Pancreas (tissue), 10 donors: ENCODE measurements around the gene CCNT2. TPM values are rescaled to one million over a fixed set of nuclear protein-coding genes. Genes with fewer than 3 reads are reported as not detected.

ENCODE experiments used
- ATAC-seq, 4 donors: fragments of 200-7000 bp; cut with Tn5 transposase; one replicate each; pipeline versions ENCODE4 v1.8.0 to v1.9.1; 2020; ENCODE audit warnings: mild to moderate bottlenecking in 4 of 4, moderate library complexity in 4 of 4
- DNase-seq, 6 donors: peaks; one replicate each; pipeline ENCODE4 v3.0.0-alpha.2; 2020
- FAIRE-seq: peaks from 2 replicates; lab custom pipeline; 2012; peaks lifted over from hg19 to GRCh38; lab: Jason Lieb, UNC
- H3K27ac ChIP-seq, 4 donors: fragments of 200-600 bp; sonication (generic); 1 replicate in 3 of 4; 2 replicates in 1 of 4; pipeline versions ENCODE4 v1.5.0 to v1.8.0; 2020
- H3K27me3 ChIP-seq, 4 donors: fragments of 200-600 bp; one replicate each; pipeline ENCODE4 v1.8.0; 2021
- H3K36me3 ChIP-seq, 3 donors: fragments of 200-600 bp; sonication (generic) in 1 of 3; one replicate each; pipeline versions ENCODE4 v1.5.0 to v1.8.0; 2020 to 2021
- H3K4me1 ChIP-seq, 3 donors: fragments of 200-600 bp; one replicate each; pipeline ENCODE4 v1.8.0; 2021
- H3K4me3 ChIP-seq, 4 donors: fragments of 200-600 bp; sonication (generic) in 2 of 4; one replicate each; pipeline versions ENCODE4 v1.5.0 to v1.8.0; 2020 to 2021
- H3K9me3 ChIP-seq, 4 donors: fragments of 200-600 bp; one replicate each; pipeline ENCODE4 v1.8.0; 2021
- WGBS, 2 donors: extraction: QIAGEN DNeasy Blood & Tissue Kit; methylation state at CpG; one replicate each; pipeline ENCODE4 v1.1.7; 2013; 5-methylcytosine and 5-hydroxymethylcytosine counted together
- intact Hi-C, 3 donors: fragments of 100-400 bp; cut with DNase I; formaldehyde crosslinking; loops; one replicate each; pipeline versions ENCODE4 v1.11.1 to v1.14.2; 2022
- polyA plus RNA-seq, 2 donors: library from polyadenylated mRNA; stranded (reverse); fragments of 200-250 nt; gene quantifications; one replicate each; pipeline ENCODE4 v1.2.3, GENCODE V29; 2013
- total RNA-seq, 6 donors: library from RNA; stranded (reverse); fragmentation: NEBNext Ultra II Directional in 4 of 6; extraction: Animal tissue kit (Norgen Biotek cat#: 25700) in 4 of 6; gene quantifications; one replicate each; pipeline versions ENCODE4 v1.2.1 to v1.2.4, GENCODE V29; 2021 to 2023
- TF ChIP-seq, protein P1 (sequence below), 4 donors: fragments of 200-600 bp; sonication (generic) in 3 of 4; IDR thresholded peaks; one replicate each; pipeline versions ENCODE4 v1.5.0 to v1.8.0; 2021; ENCODE audit warnings: antibody characterized with exemption in 4 of 4
- donor health status: healthy with polysubstance abuse.
- donor health status: DM: no; HTN: no; CAD: no; lungs with moderate emphysema.
- donor health status: DM: no; HTN: no; CAD: no.
- donor health status: control.
- donor health status: control.
- donor health status: Bipolar disorder and iron deficiency.
- donor health status: DM: yes; HTN: yes; CAD: no.
- donor health status: DM: no; HTN: no; CAD: no.
- donor health status: DM: no; HTN: no; CAD: no.
- donor health status: DM: yes; HTN: yes; CAD: no.

The CCNT2 gene
- total and polyA plus RNA-seq, 8 donors, result 10.9 to 32.6 (median 20.8) TPM

DNA sequence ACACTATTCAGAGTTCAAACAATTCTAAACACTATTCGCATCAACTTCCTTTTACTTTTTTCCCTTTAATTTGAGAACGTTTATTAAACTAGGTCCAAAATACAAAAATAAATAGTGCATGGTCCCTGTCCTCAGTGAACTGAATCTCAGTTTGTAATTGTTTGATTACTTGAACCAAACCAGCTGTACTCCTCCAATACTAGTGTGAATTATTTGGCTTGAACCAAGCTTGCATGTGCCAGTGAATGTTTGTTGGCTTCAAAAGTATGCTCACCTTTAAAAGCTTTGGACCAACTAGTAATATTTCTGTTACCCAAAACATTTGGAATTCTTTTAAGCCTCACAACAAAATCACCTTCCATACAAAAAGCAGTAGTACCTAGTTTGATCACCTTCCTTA, 15.5 kb downstream of the CCNT2 start:
- Histone ChIP-seq H3K36me3 (no peaks in the 10 kb centered on the region), H3K4me3 (no peak overlapping the region), H3K4me1 (peaks cover 73 to 84% (median 76%) of the 10 kb centered on the region in 3 donors), H3K9me3 (no peaks in the 10 kb centered on the region), H3K27me3 (no peaks in the 10 kb centered on the region), H3K27ac (peak overlapping the region in 3 of 4 donors; percentile 25 to 78 (median 75))
- ATAC-seq (peak in 3 of 4 donors; percentile 16 to 29 (median 25)), DNase-seq (no peak), FAIRE-seq (no peak)
- intact Hi-C loops, result no loop called here
- TF ChIP-seq, protein P1, sequence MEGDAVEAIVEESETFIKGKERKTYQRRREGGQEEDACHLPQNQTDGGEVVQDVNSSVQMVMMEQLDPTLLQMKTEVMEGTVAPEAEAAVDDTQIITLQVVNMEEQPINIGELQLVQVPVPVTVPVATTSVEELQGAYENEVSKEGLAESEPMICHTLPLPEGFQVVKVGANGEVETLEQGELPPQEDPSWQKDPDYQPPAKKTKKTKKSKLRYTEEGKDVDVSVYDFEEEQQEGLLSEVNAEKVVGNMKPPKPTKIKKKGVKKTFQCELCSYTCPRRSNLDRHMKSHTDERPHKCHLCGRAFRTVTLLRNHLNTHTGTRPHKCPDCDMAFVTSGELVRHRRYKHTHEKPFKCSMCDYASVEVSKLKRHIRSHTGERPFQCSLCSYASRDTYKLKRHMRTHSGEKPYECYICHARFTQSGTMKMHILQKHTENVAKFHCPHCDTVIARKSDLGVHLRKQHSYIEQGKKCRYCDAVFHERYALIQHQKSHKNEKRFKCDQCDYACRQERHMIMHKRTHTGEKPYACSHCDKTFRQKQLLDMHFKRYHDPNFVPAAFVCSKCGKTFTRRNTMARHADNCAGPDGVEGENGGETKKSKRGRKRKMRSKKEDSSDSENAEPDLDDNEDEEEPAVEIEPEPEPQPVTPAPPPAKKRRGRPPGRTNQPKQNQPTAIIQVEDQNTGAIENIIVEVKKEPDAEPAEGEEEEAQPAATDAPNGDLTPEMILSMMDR (IDR thresholded peaks at IDR 0.05), result no peak
- 27 to 29% methylated on average over 2 of the region's 2 CpGs for WGBS, 2 donors

DNA sequence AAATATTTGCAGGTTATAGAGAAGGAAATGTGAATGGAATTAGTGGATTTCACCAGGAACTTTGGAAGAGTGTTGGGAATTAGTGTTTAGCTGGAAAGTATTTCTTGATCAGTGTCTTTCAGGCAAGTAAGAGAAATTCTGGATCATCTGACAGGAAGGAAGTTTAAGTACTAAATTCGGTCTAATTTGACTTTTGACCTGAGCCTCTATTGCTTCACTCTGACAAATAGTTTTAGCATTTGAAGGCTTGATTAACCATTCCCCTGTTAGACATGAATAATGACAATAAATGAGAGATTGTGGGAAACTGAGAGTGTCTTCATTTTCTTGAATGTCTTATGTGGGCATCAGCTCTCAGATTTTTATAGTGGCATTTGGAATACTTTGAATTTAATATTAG, 16.0 kb downstream of the CCNT2 start:
- DNase-seq, result no peak
- H3K27ac ChIP-seq, result peak overlapping the region; percentile 9 to 78 (median 50)
- H3K36me3 ChIP-seq, result no peaks in the 10 kb centered on the region
- intact Hi-C loops, result no loop called here
- TF ChIP-seq, protein P1 (IDR thresholded peaks at IDR 0.05), result no peak
- H3K9me3 ChIP-seq, result no peaks in the 10 kb centered on the region
- no peaks in the 10 kb centered on the region for H3K27me3 ChIP-seq
- no peak overlapping the region for H3K4me3 ChIP-seq
- no peak for FAIRE-seq
- H3K4me1 ChIP-seq, result peaks cover 73 to 84% (median 76%) of the 10 kb centered on the region in 3 donors
- ATAC-seq, result no peak
- WGBS, 2 donors, result 0% methylated on average over 1 of the region's 1 CpG

DNA sequence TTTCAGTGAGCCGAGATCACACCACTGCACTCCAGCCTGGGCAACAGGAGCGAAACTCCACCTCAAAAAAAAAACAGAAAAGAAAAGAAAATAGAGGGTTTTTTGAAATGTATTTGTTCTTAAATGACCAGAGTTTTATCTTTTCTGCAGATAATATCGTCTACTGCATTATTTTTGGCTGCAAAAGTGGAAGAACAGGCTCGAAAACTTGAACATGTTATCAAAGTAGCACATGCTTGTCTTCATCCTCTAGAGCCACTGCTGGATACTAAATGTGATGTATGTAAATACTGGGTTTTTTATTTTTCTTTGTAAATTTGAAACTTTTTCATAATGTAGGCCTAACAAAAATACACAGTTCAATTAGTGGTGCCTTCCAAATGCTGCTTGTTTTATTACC, 18.1 kb downstream of the CCNT2 start:
- no peak for FAIRE-seq

DNA sequence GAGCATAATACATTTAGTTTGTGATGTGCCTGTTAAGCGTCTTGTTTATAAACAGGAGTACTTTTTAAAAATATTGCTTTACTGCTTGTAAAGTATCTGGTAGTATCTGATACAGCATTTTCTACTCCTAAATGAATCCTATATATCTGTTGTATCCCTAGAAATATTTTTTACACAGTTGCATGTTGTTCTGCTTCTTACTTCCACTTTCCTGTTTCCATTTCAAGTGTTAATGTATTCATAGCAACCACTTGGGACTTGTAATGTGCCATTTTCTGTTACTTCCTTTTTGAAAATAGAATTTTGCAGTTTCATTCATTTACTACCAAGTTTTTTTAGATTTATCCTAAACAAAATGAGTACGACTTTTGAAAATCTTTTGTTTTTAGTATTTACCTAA, 24.9 kb downstream of the CCNT2 start:
- Histone ChIP-seq H3K4me3 (no peak overlapping the region), H3K9me3 (no peaks in the 10 kb centered on the region), H3K27me3 (no peaks in the 10 kb centered on the region), H3K36me3 (peaks cover 0 to 20% (median 5%) of the 10 kb centered on the region in 3 donors), H3K4me1 (peaks cover 2 to 20% (median 16%) of the 10 kb centered on the region in 3 donors), H3K27ac (no peak overlapping the region)
- 89 to 93% methylated on average over 2 of the region's 2 CpGs for WGBS, 2 donors
- DNase-seq, result no peak
- TF ChIP-seq, protein P1 (IDR thresholded peaks at IDR 0.05), result no peak
- peak in 1 of 4 donors; percentile 28 for ATAC-seq
- peak; percentile 64 for FAIRE-seq
- intact Hi-C loops, result no loop called here

More for the DNA sequence above, 18.1 kb downstream of the CCNT2 start:
- H3K4me3 ChIP-seq, result peak overlapping the region in 2 of 4 donors; percentile 10 to 21
- DNase-seq (peak in 2 of 6 donors; percentile 61 to 73), ATAC-seq (peak; percentile 50 to 75 (median 58))
- H3K4me1 ChIP-seq, result peaks cover 65 to 68% (median 65%) of the 10 kb centered on the region in 3 donors
- no peaks in the 10 kb centered on the region for H3K27me3 ChIP-seq
- peak overlapping the region in 3 of 4 donors; percentile 43 to 78 (median 75) for H3K27ac ChIP-seq
- H3K9me3 ChIP-seq, result no peaks in the 10 kb centered on the region
- H3K36me3 ChIP-seq, result peaks cover 0 to 9% (median 5%) of the 10 kb centered on the region in 3 donors
- intact Hi-C loops, result no loop called here
- 20 to 21% methylated on average over 4 of the region's 4 CpGs for WGBS, 2 donors
- TF ChIP-seq, protein P1 (IDR thresholded peaks at IDR 0.05), result no peak

DNA sequence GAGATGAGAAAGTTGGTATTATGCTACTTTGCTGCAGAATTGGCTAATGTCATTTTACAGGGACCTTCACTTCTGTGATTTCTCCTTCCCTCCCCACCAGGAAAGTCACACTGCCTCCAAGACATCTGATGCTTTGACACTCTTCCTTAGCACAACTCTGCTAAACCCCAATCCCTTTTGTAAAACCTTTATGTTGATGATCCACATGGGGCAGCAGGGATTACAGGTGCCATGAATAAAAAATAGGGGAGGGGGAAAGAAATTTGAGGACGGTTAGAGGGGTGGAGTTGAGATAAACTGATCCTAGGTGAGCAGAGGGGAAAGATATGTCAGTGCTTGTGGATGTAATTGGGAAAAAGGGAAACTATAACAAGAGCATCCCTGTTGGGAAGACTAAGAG, 26.4 kb downstream of the CCNT2 start:
- intact Hi-C loops, result no loop called here

More for the DNA sequence above, 26.4 kb downstream of the CCNT2 start:
- 69 to 79% methylated on average over 1 of the region's 1 CpG for WGBS, 2 donors
- no peaks in the 10 kb centered on the region for H3K27me3 ChIP-seq
- FAIRE-seq (no peak), ATAC-seq (no peak), DNase-seq (no peak)
- peaks cover 0 to 16% (median 10%) of the 10 kb centered on the region in 3 donors for H3K4me1 ChIP-seq
- peaks cover 0 to 25% (median 5%) of the 10 kb centered on the region in 3 donors for H3K36me3 ChIP-seq
- H3K27ac ChIP-seq, result no peak overlapping the region
- no peaks in the 10 kb centered on the region for H3K9me3 ChIP-seq
- TF ChIP-seq, protein P1 (IDR thresholded peaks at IDR 0.05), result no peak
- no peak overlapping the region for H3K4me3 ChIP-seq
